ENCODE results near the gene SELENON. TPM values are rescaled to one million over a fixed set of nuclear protein-coding genes. Genes with fewer than 3 reads are reported as not detected.
A peak's percentile ranks its signal among the peaks of the same experiment; 100 is the strongest.

Gene SELENON
- total RNA-seq, 1 experiment from 2014 or later = 63.1 TPM

- DNase-seq = no peak
- Histone ChIP-seq H3K36me3 (peaks cover 2% of the 10 kb centered on the region), H3K27me3 (no peaks in the 10 kb centered on the region), H3K4me1 (peaks cover 16% of the 10 kb centered on the region), H3K27ac (no peak overlapping the region), H3K4me3 (no peak overlapping the region), H3K9me3 (replicated peaks) (no peaks in the 10 kb centered on the region)
Observed at GRCh38 chr1:25817840-25818501, 18.0 kb downstream of the SELENON start.

- no peaks in the 10 kb centered on the region for H3K9me3 ChIP-seq (replicated peaks)
- H3K36me3 ChIP-seq = peaks cover 2% of the 10 kb centered on the region
- DNase-seq = no peak
- peaks cover 16% of the 10 kb centered on the region for H3K4me1 ChIP-seq
- H3K27me3 ChIP-seq = no peaks in the 10 kb centered on the region
- no peak overlapping the region; the same call in 1 of the 2 replicates for H3K27ac ChIP-seq
- H3K4me3 ChIP-seq = peak overlapping the region; percentile 80
Observed at GRCh38 chr1:25818569-25818968, 18.6 kb downstream of the SELENON start.

- DNase-seq = peak; percentile 86 to 87
- H3K27ac ChIP-seq = peak within 1 kb of the TSS; percentile 49
- H3K27me3 ChIP-seq = no peaks in the 10 kb centered on the region
- peaks cover 11% of the 10 kb centered on the region for H3K4me1 ChIP-seq
- no peaks in the 10 kb centered on the region for H3K9me3 ChIP-seq (replicated peaks)
- peak within 1 kb of the TSS; percentile 80 for H3K4me3 ChIP-seq
- H3K36me3 ChIP-seq = peaks cover 2% of the 10 kb centered on the region; the same call in 1 of the 2 replicates
Observed at GRCh38 chr1:25819491-25820246, 19.7 kb downstream of the SELENON start, which contains the start of gene MTFR1L. Gene MTFR1L, plus strand, starts transcription at chr1:25819954. Its CDS starts 3,151 bp downstream, at chr1:25823105.

GRCh38 chr1:25820247-25821111 is 20.5 kb downstream of the SELENON start:
- peak overlapping the region; percentile 80 for H3K4me3 ChIP-seq
- H3K4me1 ChIP-seq = peaks cover 9% of the 10 kb centered on the region
- no peaks in the 10 kb centered on the region for H3K27me3 ChIP-seq
- no peaks in the 10 kb centered on the region for H3K9me3 ChIP-seq (replicated peaks)
- peaks cover 7% of the 10 kb centered on the region; the same call in 1 of the 2 replicates for H3K36me3 ChIP-seq
- H3K27ac ChIP-seq = peak overlapping the region; percentile 49
- peak; percentile 64 to 75 for DNase-seq

GRCh38 chr1:25821112-25821476 is 21.1 kb downstream of the SELENON start:
- Histone ChIP-seq H3K4me1 (peaks cover 9% of the 10 kb centered on the region), H3K4me3 (peak overlapping the region; percentile 80), H3K27me3 (no peaks in the 10 kb centered on the region), H3K9me3 (replicated peaks) (no peaks in the 10 kb centered on the region), H3K27ac (no peak overlapping the region), H3K36me3 (peaks cover 6% of the 10 kb centered on the region; the same call in 1 of the 2 replicates)
- DNase-seq = no peak

GRCh38 chr1:25821630-25822091 is 21.7 kb downstream of the SELENON start:
- DNase-seq = no peak
- no peak overlapping the region for H3K4me3 ChIP-seq
- H3K27me3 ChIP-seq = no peaks in the 10 kb centered on the region
- peaks cover 9% of the 10 kb centered on the region for H3K4me1 ChIP-seq
- peaks cover 8% of the 10 kb centered on the region for H3K36me3 ChIP-seq
- H3K9me3 ChIP-seq (replicated peaks) = no peaks in the 10 kb centered on the region
- no peak overlapping the region for H3K27ac ChIP-seq

- Histone ChIP-seq H3K4me1 (no peaks in the 10 kb centered on the region), H3K9me3 (replicated peaks) (no peaks in the 10 kb centered on the region), H3K27ac (no peak overlapping the region), H3K4me3 (no peak overlapping the region), H3K36me3 (peaks cover 42% of the 10 kb centered on the region), H3K27me3 (no peaks in the 10 kb centered on the region)
- no peak for DNase-seq
Observed at GRCh38 chr1:25825605-25826004, 25.6 kb downstream of the SELENON start.

GRCh38 chr1:25826571-25826970 is 26.6 kb downstream of the SELENON start:
- no peaks in the 10 kb centered on the region for H3K27me3 ChIP-seq
- H3K4me1 ChIP-seq = no peaks in the 10 kb centered on the region
- no peak for DNase-seq
- peaks cover 51% of the 10 kb centered on the region for H3K36me3 ChIP-seq
- no peak overlapping the region for H3K4me3 ChIP-seq
- H3K9me3 ChIP-seq (replicated peaks) = no peaks in the 10 kb centered on the region
- no peak overlapping the region for H3K27ac ChIP-seq

- H3K4me3 ChIP-seq = no peak overlapping the region
- H3K36me3 ChIP-seq = peaks cover 70% of the 10 kb centered on the region
- no peak for DNase-seq
- H3K9me3 ChIP-seq (replicated peaks) = no peaks in the 10 kb centered on the region
- H3K27me3 ChIP-seq = no peaks in the 10 kb centered on the region
- no peaks in the 10 kb centered on the region for H3K4me1 ChIP-seq
- H3K27ac ChIP-seq = no peak overlapping the region
Observed at GRCh38 chr1:25828491-25828890, 28.5 kb downstream of the SELENON start.

GRCh38 chr1:25829046-25829445 is 29.1 kb downstream of the SELENON start:
- H3K9me3 ChIP-seq (replicated peaks) = no peaks in the 10 kb centered on the region
- H3K27me3 ChIP-seq = no peaks in the 10 kb centered on the region
- H3K36me3 ChIP-seq = peaks cover 75% of the 10 kb centered on the region
- no peaks in the 10 kb centered on the region for H3K4me1 ChIP-seq
- H3K4me3 ChIP-seq = no peak overlapping the region
- H3K27ac ChIP-seq = no peak overlapping the region
- no peak for DNase-seq

GRCh38 chr1:25831569-25832196 is 31.7 kb downstream of the SELENON start:
- Histone ChIP-seq H3K36me3 (peaks cover 87% of the 10 kb centered on the region), H3K4me3 (no peak overlapping the region), H3K4me1 (no peaks in the 10 kb centered on the region), H3K27ac (no peak overlapping the region), H3K9me3 (replicated peaks) (no peaks in the 10 kb centered on the region), H3K27me3 (no peaks in the 10 kb centered on the region)
- DNase-seq = no peak

GRCh38 chr1:25832336-25833037 is 32.5 kb downstream of the SELENON start:
- H3K4me1 ChIP-seq = no peaks in the 10 kb centered on the region
- no peak overlapping the region for H3K27ac ChIP-seq
- no peak overlapping the region for H3K4me3 ChIP-seq
- H3K27me3 ChIP-seq = no peaks in the 10 kb centered on the region
- no peak for DNase-seq
- H3K9me3 ChIP-seq (replicated peaks) = no peaks in the 10 kb centered on the region
- H3K36me3 ChIP-seq = peaks cover 82% of the 10 kb centered on the region

GRCh38 chr1:25833158-25833557 is 33.2 kb downstream of the SELENON start:
- Histone ChIP-seq H3K27me3 (no peaks in the 10 kb centered on the region), H3K4me1 (no peaks in the 10 kb centered on the region), H3K27ac (no peak overlapping the region), H3K9me3 (replicated peaks) (no peaks in the 10 kb centered on the region), H3K4me3 (no peak overlapping the region), H3K36me3 (peaks cover 76% of the 10 kb centered on the region)
- DNase-seq = no peak

- peaks cover 66% of the 10 kb centered on the region for H3K36me3 ChIP-seq
- H3K27me3 ChIP-seq = no peaks in the 10 kb centered on the region
- H3K27ac ChIP-seq = no peak overlapping the region
- H3K4me3 ChIP-seq = no peak overlapping the region
- peaks cover 3% of the 10 kb centered on the region; the same call in 1 of the 2 replicates for H3K9me3 ChIP-seq (replicated peaks)
- DNase-seq = no peak
- no peaks in the 10 kb centered on the region for H3K4me1 ChIP-seq
Observed at GRCh38 chr1:25834894-25835293, 34.9 kb downstream of the SELENON start.
